Measurements from ENCODE around the gene TUBB6.

DNA sequence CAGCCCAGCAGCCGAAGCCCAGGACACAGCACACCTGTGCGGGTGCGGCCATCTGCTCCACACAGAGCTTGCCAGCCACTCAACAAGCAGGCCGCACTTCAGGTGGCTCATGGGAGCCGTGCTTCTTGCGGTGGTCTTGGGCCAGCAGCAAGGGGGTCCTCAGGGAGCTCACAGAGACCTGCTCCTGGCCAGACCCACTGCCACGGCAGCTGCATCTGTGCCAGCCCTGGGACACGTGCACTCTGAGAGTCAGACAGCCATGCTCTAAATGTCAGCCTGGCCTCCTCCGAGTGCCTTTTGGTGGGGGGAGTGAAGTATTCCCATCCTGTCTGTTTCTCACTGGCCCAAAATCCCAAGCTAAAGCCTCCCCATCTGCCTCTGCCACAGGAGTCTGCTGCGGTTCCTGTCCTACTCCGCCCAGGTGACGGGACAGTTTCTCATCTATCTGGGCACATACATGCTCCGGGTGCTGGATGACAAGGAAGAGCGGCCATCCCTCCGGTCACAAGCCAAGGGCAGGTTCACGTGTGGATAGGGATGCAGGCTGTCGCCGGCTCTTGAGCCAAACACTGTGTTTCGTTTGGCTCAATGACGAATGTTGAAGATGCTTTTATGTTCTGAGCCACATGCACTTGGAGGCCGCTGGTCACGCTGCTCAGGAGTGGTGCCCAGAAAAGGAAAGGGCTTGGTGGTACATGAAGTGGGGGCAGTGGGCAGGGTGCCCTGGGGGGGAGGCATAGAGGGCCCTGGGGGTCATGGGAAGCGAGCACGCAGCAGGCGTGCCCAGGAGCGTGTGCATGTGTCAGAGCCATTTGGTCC lies 31.1 kb upstream of the TUBB6 start:
- TF ChIP-seq, protein P1, sequence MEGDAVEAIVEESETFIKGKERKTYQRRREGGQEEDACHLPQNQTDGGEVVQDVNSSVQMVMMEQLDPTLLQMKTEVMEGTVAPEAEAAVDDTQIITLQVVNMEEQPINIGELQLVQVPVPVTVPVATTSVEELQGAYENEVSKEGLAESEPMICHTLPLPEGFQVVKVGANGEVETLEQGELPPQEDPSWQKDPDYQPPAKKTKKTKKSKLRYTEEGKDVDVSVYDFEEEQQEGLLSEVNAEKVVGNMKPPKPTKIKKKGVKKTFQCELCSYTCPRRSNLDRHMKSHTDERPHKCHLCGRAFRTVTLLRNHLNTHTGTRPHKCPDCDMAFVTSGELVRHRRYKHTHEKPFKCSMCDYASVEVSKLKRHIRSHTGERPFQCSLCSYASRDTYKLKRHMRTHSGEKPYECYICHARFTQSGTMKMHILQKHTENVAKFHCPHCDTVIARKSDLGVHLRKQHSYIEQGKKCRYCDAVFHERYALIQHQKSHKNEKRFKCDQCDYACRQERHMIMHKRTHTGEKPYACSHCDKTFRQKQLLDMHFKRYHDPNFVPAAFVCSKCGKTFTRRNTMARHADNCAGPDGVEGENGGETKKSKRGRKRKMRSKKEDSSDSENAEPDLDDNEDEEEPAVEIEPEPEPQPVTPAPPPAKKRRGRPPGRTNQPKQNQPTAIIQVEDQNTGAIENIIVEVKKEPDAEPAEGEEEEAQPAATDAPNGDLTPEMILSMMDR (IDR thresholded peaks at IDR 0.05; ENCODE audit: insufficient read depth, low read length): no peak
- no peak for TF ChIP-seq POLR2AphosphoS5 (IDR thresholded peaks at IDR 0.05; ENCODE audit: low read depth)

All from HL-60 (cell line).